ENCODE data around the gene SPATA32.
A peak's percentile ranks its signal among the peaks of the same experiment; 100 is the strongest.

SPATA32 gene

DNA sequence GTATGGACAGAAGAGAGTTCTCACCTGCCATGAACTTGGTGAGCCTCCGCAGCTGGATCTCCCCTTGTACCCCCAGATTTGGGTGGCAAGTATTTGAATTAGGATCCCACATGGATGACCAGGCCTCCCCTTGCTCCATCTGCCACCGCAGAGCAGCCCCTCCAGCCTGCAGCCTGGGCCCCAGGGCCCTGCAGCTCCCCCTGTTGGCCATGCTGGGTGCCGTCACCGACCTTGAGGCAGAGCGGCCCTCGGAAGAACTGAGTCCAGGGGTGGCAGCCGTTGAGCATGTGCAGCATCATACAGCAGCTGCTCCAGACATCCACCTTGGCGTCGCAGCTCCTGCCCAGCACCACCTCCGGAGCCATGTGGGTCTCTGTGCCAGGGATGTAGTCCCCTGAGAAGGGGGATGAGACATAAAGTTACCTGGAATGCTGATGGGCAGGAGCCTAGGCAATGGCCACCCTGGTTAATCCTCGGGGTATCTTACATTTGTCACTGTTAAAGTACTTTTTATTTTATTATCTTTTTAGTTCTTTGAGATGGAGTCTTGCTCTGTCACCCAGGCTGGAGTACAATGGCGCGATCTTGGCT lies 9.0 kb upstream of the SPATA32 start:
- no peak overlapping the region for H2AFZ ChIP-seq (ENCODE audit: low read depth, low read length)
- H3K4me2 ChIP-seq (ENCODE audit: insufficient read depth, low read length), result no peak overlapping the region
- ATAC-seq (ENCODE audit: insufficient read depth, low read depth) (peak; percentile 84), DNase-seq (peak; percentile 51)
- TF ChIP-seq, protein P1, sequence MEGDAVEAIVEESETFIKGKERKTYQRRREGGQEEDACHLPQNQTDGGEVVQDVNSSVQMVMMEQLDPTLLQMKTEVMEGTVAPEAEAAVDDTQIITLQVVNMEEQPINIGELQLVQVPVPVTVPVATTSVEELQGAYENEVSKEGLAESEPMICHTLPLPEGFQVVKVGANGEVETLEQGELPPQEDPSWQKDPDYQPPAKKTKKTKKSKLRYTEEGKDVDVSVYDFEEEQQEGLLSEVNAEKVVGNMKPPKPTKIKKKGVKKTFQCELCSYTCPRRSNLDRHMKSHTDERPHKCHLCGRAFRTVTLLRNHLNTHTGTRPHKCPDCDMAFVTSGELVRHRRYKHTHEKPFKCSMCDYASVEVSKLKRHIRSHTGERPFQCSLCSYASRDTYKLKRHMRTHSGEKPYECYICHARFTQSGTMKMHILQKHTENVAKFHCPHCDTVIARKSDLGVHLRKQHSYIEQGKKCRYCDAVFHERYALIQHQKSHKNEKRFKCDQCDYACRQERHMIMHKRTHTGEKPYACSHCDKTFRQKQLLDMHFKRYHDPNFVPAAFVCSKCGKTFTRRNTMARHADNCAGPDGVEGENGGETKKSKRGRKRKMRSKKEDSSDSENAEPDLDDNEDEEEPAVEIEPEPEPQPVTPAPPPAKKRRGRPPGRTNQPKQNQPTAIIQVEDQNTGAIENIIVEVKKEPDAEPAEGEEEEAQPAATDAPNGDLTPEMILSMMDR (IDR thresholded peaks at IDR 0.05; ENCODE audit: borderline replicate concordance, extremely low read depth, low read length, poor library complexity, severe bottlenecking), result peak; percentile 80
- no peak for TF ChIP-seq EZH2 (IDR thresholded peaks at IDR 0.05; ENCODE audit: borderline replicate concordance, low read depth, low read length, severe bottlenecking)
- H3K4me3 ChIP-seq (ENCODE audit: low read depth in 1 of 2, low read length in 2 of 2), result no peak overlapping the region
- no peaks in the 10 kb centered on the region for H3K27me3 ChIP-seq (ENCODE audit: insufficient read depth, low read length, poor library complexity)
- no peak overlapping the region for H3K27ac ChIP-seq (ENCODE audit: low read length)
- no peaks in the 10 kb centered on the region for H3K79me2 ChIP-seq (ENCODE audit: insufficient read depth, low read length)
- peaks cover 78% of the 10 kb centered on the region for H3K36me3 ChIP-seq (ENCODE audit: insufficient read depth, low read length)
- no peaks in the 10 kb centered on the region for H3K4me1 ChIP-seq (ENCODE audit: insufficient read depth, low read length)
- no peaks in the 10 kb centered on the region for H3K9me3 ChIP-seq (ENCODE audit: insufficient read depth, low read length, severe bottlenecking)
- H4K20me1 ChIP-seq (ENCODE audit: insufficient read depth, low read length), result no peaks in the 10 kb centered on the region
- H3K9ac ChIP-seq (ENCODE audit: low read depth, low read length), result no peak overlapping the region

DNA sequence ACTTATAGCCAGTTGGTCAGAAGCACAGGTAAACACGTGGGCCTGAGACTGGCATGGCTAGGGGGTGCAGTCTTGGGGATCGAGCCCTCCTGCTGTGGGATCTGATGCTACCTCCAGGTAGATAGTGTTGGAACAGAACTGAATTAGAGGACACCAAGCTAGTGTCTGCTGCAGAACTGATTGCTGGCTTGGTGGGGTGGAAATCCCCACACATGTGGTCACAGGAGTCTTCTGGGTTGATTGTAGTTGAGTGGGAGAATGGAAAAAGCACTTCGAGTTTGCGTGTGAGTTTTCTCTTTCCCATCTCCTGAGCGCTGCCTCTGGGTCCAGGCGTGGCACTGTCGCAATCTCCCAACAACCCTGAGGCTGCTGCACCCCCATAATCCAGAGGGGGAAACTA lies 8.0 kb upstream of the SPATA32 start:
- H3K79me2 ChIP-seq (ENCODE audit: insufficient read depth, low read length), result no peaks in the 10 kb centered on the region
- no peaks in the 10 kb centered on the region for H4K20me1 ChIP-seq (ENCODE audit: insufficient read depth, low read length)
- no peaks in the 10 kb centered on the region for H3K27me3 ChIP-seq (ENCODE audit: insufficient read depth, low read length, poor library complexity)
- ATAC-seq (ENCODE audit: insufficient read depth, low read depth), result no peak
- no peak for TF ChIP-seq EZH2 (IDR thresholded peaks at IDR 0.05; ENCODE audit: borderline replicate concordance, low read depth, low read length, severe bottlenecking)
- H2AFZ ChIP-seq (ENCODE audit: low read depth, low read length), result no peak overlapping the region
- no peak overlapping the region for H3K4me2 ChIP-seq (ENCODE audit: insufficient read depth, low read length)
- DNase-seq, result no peak
- peaks cover 86% of the 10 kb centered on the region for H3K36me3 ChIP-seq (ENCODE audit: insufficient read depth, low read length)
- H3K9ac ChIP-seq (ENCODE audit: low read depth, low read length), result no peak overlapping the region
- no peak overlapping the region for H3K27ac ChIP-seq (ENCODE audit: low read length)
- H3K9me3 ChIP-seq (ENCODE audit: insufficient read depth, low read length, severe bottlenecking), result no peaks in the 10 kb centered on the region
- H3K4me3 ChIP-seq (ENCODE audit: low read depth in 1 of 2, low read length in 2 of 2), result no peak overlapping the region
- no peaks in the 10 kb centered on the region for H3K4me1 ChIP-seq (ENCODE audit: insufficient read depth, low read length)

DNA sequence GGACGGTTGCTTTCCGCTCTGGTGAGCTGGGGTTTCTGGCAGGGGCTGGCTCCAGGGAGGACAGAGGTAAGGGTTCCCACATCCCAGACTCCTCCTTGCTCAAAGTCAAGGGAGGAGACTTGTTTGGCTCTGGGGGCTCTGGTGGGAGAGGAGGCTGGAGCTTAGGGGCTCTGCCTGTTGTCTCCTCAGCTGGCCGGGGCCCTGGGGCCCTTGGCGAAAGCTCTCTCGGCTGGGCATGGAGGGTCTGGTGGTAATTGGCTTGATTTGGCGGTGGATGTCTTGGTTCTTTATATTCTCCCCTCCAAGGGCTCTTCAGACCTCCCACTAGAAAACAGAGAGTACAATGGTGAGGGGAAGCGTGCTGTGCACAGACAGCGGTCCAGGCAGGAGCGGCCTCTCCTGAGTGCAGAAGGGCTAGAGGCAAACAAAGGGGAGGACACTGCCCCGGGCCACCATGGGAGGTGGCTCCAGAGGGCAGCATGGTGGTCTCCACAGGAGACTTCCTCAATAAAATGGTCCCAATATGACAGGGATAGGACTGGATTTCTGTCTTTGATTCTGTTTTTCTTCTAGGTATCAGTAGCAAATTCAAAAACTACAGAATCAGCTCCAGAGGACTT lies 5.7 kb upstream of the SPATA32 start:
- no peak for DNase-seq
- peaks cover 89% of the 10 kb centered on the region for H3K36me3 ChIP-seq (ENCODE audit: insufficient read depth, low read length)

DNA sequence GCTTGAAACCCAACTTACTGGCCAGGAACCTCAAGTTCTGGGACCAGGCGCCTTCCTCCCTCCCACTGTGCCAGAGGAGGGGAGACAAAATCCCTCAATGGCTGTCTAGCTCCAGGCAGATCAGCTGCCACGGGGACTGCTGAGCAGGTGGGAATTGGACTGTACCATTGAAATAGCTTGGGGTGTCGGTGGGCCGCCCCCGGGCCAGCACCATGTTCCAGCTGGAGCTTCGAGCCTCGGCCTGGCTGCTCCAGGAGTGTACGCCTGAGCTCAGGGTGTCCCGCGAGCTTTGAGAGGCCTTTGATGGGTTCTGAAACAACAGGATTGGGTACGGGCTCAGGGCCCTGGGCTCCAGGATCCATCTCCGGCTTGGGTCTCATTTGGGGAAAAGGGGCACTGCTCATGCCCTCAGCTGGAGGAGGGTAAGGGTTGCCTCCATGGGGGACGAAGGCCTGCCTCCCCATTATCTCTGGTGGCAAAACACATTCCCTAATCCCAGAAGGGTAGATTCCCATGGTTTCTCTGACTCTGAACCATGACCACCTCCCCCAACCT lies 4.6 kb upstream of the SPATA32 start:
- Histone ChIP-seq H3K9me3 (ENCODE audit: insufficient read depth, low read length, severe bottlenecking) (no peaks in the 10 kb centered on the region), H3K4me2 (ENCODE audit: insufficient read depth, low read length) (no peak overlapping the region), H4K20me1 (ENCODE audit: insufficient read depth, low read length) (no peaks in the 10 kb centered on the region), H3K79me2 (ENCODE audit: insufficient read depth, low read length) (no peaks in the 10 kb centered on the region), H3K27me3 (ENCODE audit: insufficient read depth, low read length, poor library complexity) (no peaks in the 10 kb centered on the region), H3K36me3 (ENCODE audit: insufficient read depth, low read length) (peaks cover 82% of the 10 kb centered on the region), H3K4me1 (ENCODE audit: insufficient read depth, low read length) (peaks cover 7% of the 10 kb centered on the region), H2AFZ (ENCODE audit: low read depth, low read length) (no peak overlapping the region), H3K9ac (ENCODE audit: low read depth, low read length) (no peak overlapping the region), H3K27ac (ENCODE audit: low read length) (no peak overlapping the region), H3K4me3 (ENCODE audit: low read depth in 1 of 2, low read length in 2 of 2) (no peak overlapping the region)
- TF ChIP-seq EZH2 (IDR thresholded peaks at IDR 0.05; ENCODE audit: borderline replicate concordance, low read depth, low read length, severe bottlenecking), result no peak
- TF ChIP-seq, protein P1 (IDR thresholded peaks at IDR 0.05; ENCODE audit: borderline replicate concordance, extremely low read depth, low read length, poor library complexity, severe bottlenecking), result no peak
- DNase-seq (no peak), ATAC-seq (ENCODE audit: insufficient read depth, low read depth) (no peak)

More for the DNA sequence above, 5.7 kb upstream of the SPATA32 start:
- Histone ChIP-seq H3K4me1 (ENCODE audit: insufficient read depth, low read length) (peaks cover 3% of the 10 kb centered on the region), H3K4me2 (ENCODE audit: insufficient read depth, low read length) (no peak overlapping the region), H3K27me3 (ENCODE audit: insufficient read depth, low read length, poor library complexity) (no peaks in the 10 kb centered on the region), H3K79me2 (ENCODE audit: insufficient read depth, low read length) (no peaks in the 10 kb centered on the region), H4K20me1 (ENCODE audit: insufficient read depth, low read length) (no peaks in the 10 kb centered on the region), H3K4me3 (ENCODE audit: low read depth in 1 of 2, low read length in 2 of 2) (no peak overlapping the region), H3K27ac (ENCODE audit: low read length) (no peak overlapping the region), H3K9me3 (ENCODE audit: insufficient read depth, low read length, severe bottlenecking) (no peaks in the 10 kb centered on the region), H2AFZ (ENCODE audit: low read depth, low read length) (no peak overlapping the region), H3K9ac (ENCODE audit: low read depth, low read length) (no peak overlapping the region)
- ATAC-seq (ENCODE audit: insufficient read depth, low read depth), result no peak
- TF ChIP-seq EZH2 (IDR thresholded peaks at IDR 0.05; ENCODE audit: borderline replicate concordance, low read depth, low read length, severe bottlenecking), result no peak
- TF ChIP-seq, protein P1 (IDR thresholded peaks at IDR 0.05; ENCODE audit: borderline replicate concordance, extremely low read depth, low read length, poor library complexity, severe bottlenecking), result no peak

Measured in DND-41 (cell line).